Thyroid gland (tissue), 4 donors: ENCODE measurements around the gene KISS1R. TPM values are rescaled to one million over a fixed set of nuclear protein-coding genes. Genes with fewer than 3 reads are reported as not detected.

Source experiments
- DNase-seq, 2 donors: peaks; one replicate each; pipeline ENCODE4 v3.0.0-alpha.2; 2019
- H3K27ac ChIP-seq, 3 donors: fragments of 200-600 bp; sonication (generic); 1 replicate in 2 of 3; 2 replicates in 1 of 3; pipeline ENCODE4 v1.5.1; 2016 to 2019; ENCODE audit warnings: mild to moderate bottlenecking in 1 of 3, moderate library complexity in 1 of 3
- H3K27me3 ChIP-seq: fragments of 200-600 bp; sonication (generic); one replicate; pipeline ENCODE4 v1.5.1; 2019
- H3K36me3 ChIP-seq, 2 donors: fragments of 200-600 bp; sonication (generic); one replicate each; pipeline ENCODE4 v1.5.1; 2016 to 2019
- H3K4me1 ChIP-seq, 2 donors: fragments of 200-600 bp; sonication (generic); one replicate each; pipeline ENCODE4 v1.5.1; 2017 to 2019
- H3K4me3 ChIP-seq, 3 donors: fragments of 200-600 bp; sonication (generic); replicated peaks in 1 of 3; 1 replicate in 2 of 3; 2 replicates in 1 of 3; pipeline ENCODE4 v1.5.1; 2016; ENCODE audit warnings: mild to moderate bottlenecking in 1 of 3
- H3K9me3 ChIP-seq: fragments of 200-600 bp; sonication (generic); one replicate; pipeline ENCODE4 v1.5.1; 2017
- CTCF ChIP-seq, 6 experiments: fragments of 200-600 bp in 3 of 6; fragments of 450-650 bp in 3 of 6; sonication (generic) in 3 of 6; IDR thresholded peaks; one replicate each; pipeline ENCODE4 v1.5.1; 2016 to 2019; ENCODE audit warnings: antibody characterized with exemption in 6 of 6, mild to moderate bottlenecking in 2 of 6, inconsistent platforms in 1 of 6, moderate library complexity in 1 of 6
- POLR2A ChIP-seq, 2 donors: fragments of 450-650 bp; IDR thresholded peaks; one replicate each; pipeline ENCODE4 v1.6.1; 2017; ENCODE audit warnings: antibody characterized with exemption in 2 of 2, mild to moderate bottlenecking in 2 of 2, moderate library complexity in 1 of 2
- WGBS, 2 donors: methylation state at CpG; one replicate each; pipeline ENCODE4 v1.1.5; 2017; 5-methylcytosine and 5-hydroxymethylcytosine counted together
- intact Hi-C: fragments of 100-400 bp; cut with DNase I; formaldehyde crosslinking; loops from one replicate; pipeline ENCODE4 v1.15.1; 2023
- total RNA-seq, 4 donors: library from RNA; depleted of rRNA; stranded (reverse); fragments of >200 nt; gene quantifications; one replicate each; pipeline ENCODE4 v1.2.3, GENCODE V29; 2016

Gene KISS1R
- total RNA-seq, 4 donors from 2014 or later = not detected

- Histone ChIP-seq H3K9me3 (no peaks in the 10 kb centered on the region), H3K27me3 (no peaks in the 10 kb centered on the region), H3K4me1 (peaks cover 0 to 15% of the 10 kb centered on the region in 2 donors), H3K36me3 (peaks cover 0 to 3% of the 10 kb centered on the region in 2 donors), H3K27ac (no peak overlapping the region), H3K4me3 (no peak overlapping the region)
- 88 to 93% methylated on average over 14 of the region's 15 CpGs for WGBS, 2 donors
- TF ChIP-seq POLR2A (IDR thresholded peaks at IDR 0.05) = no peak
- TF ChIP-seq CTCF (IDR thresholded peaks at IDR 0.05) = no peak
- no peak for DNase-seq
- intact Hi-C loops = no loop called here
Measured at GRCh38 chr19:900043-900301, 17.2 kb upstream of the KISS1R start.

- Histone ChIP-seq H3K27me3 (no peaks in the 10 kb centered on the region), H3K27ac (no peak overlapping the region), H3K36me3 (peaks cover 0 to 3% of the 10 kb centered on the region in 2 donors), H3K9me3 (no peaks in the 10 kb centered on the region), H3K4me1 (peaks cover 0 to 15% of the 10 kb centered on the region in 2 donors), H3K4me3 (no peak overlapping the region)
- intact Hi-C loops = no loop called here
- TF ChIP-seq POLR2A (IDR thresholded peaks at IDR 0.05) (no peak), CTCF (IDR thresholded peaks at IDR 0.05) (no peak)
- 87 to 93% methylated on average over 15 to 21 of the region's 30 CpGs for WGBS, 2 donors
- no peak for DNase-seq
Measured at GRCh38 chr19:900302-901111, 16.6 kb upstream of the KISS1R start.

GRCh38 chr19:901216-902092 is 15.7 kb upstream of the KISS1R start:
- intact Hi-C loops = no loop called here
- peaks cover 0 to 3% of the 10 kb centered on the region in 2 donors for H3K36me3 ChIP-seq
- no peak overlapping the region for H3K27ac ChIP-seq
- H3K4me3 ChIP-seq = no peak overlapping the region
- peaks cover 0 to 15% of the 10 kb centered on the region in 2 donors for H3K4me1 ChIP-seq
- DNase-seq = no peak
- H3K27me3 ChIP-seq = no peaks in the 10 kb centered on the region
- WGBS, 2 donors = 92 to 96% methylated on average over 25 to 26 of the region's 27 CpGs
- no peak for TF ChIP-seq POLR2A (IDR thresholded peaks at IDR 0.05)
- no peak for TF ChIP-seq CTCF (IDR thresholded peaks at IDR 0.05)
- no peaks in the 10 kb centered on the region for H3K9me3 ChIP-seq

GRCh38 chr19:902093-902370 is 15.1 kb upstream of the KISS1R start:
- Histone ChIP-seq H3K4me1 (peaks cover 0 to 15% of the 10 kb centered on the region in 2 donors), H3K9me3 (no peaks in the 10 kb centered on the region), H3K27ac (no peak overlapping the region), H3K36me3 (peaks cover 0 to 3% of the 10 kb centered on the region in 2 donors), H3K27me3 (no peaks in the 10 kb centered on the region), H3K4me3 (no peak overlapping the region)
- WGBS, 2 donors = 80 to 92% methylated on average over 4 to 7 of the region's 7 CpGs
- DNase-seq = no peak
- TF ChIP-seq CTCF (IDR thresholded peaks at IDR 0.05) (no peak), POLR2A (IDR thresholded peaks at IDR 0.05) (no peak)
- intact Hi-C loops = no loop called here
